Thyroid gland (tissue), 4 donors: ENCODE results near the gene PCTP. TPM values are rescaled to one million over a fixed set of nuclear protein-coding genes. Genes with fewer than 3 reads are reported as not detected.

Experiments used
- DNase-seq, 2 donors: peaks; one replicate each; pipeline ENCODE4 v3.0.0-alpha.2; 2019
- H3K27ac ChIP-seq, 3 donors: fragments of 200-600 bp; sonication (generic); 1 replicate in 2 of 3; 2 replicates in 1 of 3; pipeline ENCODE4 v1.5.1; 2016 to 2019; ENCODE audit warnings: mild to moderate bottlenecking in 1 of 3, moderate library complexity in 1 of 3
- H3K27me3 ChIP-seq: fragments of 200-600 bp; sonication (generic); one replicate; pipeline ENCODE4 v1.5.1; 2019
- H3K36me3 ChIP-seq, 2 donors: fragments of 200-600 bp; sonication (generic); one replicate each; pipeline ENCODE4 v1.5.1; 2016 to 2019
- H3K4me1 ChIP-seq, 2 donors: fragments of 200-600 bp; sonication (generic); one replicate each; pipeline ENCODE4 v1.5.1; 2017 to 2019
- H3K4me3 ChIP-seq, 3 donors: fragments of 200-600 bp; sonication (generic); replicated peaks in 1 of 3; 1 replicate in 2 of 3; 2 replicates in 1 of 3; pipeline ENCODE4 v1.5.1; 2016; ENCODE audit warnings: mild to moderate bottlenecking in 1 of 3
- H3K9me3 ChIP-seq: fragments of 200-600 bp; sonication (generic); one replicate; pipeline ENCODE4 v1.5.1; 2017
- CTCF ChIP-seq, 6 experiments: fragments of 200-600 bp in 3 of 6; fragments of 450-650 bp in 3 of 6; sonication (generic) in 3 of 6; IDR thresholded peaks; one replicate each; pipeline ENCODE4 v1.5.1; 2016 to 2019; ENCODE audit warnings: antibody characterized with exemption in 6 of 6, mild to moderate bottlenecking in 2 of 6, inconsistent platforms in 1 of 6, moderate library complexity in 1 of 6
- POLR2A ChIP-seq, 2 donors: fragments of 450-650 bp; IDR thresholded peaks; one replicate each; pipeline ENCODE4 v1.6.1; 2017; ENCODE audit warnings: antibody characterized with exemption in 2 of 2, mild to moderate bottlenecking in 2 of 2, moderate library complexity in 1 of 2
- WGBS, 2 donors: methylation state at CpG; one replicate each; pipeline ENCODE4 v1.1.5; 2017; 5-methylcytosine and 5-hydroxymethylcytosine counted together
- intact Hi-C: fragments of 100-400 bp; cut with DNase I; formaldehyde crosslinking; loops from one replicate; pipeline ENCODE4 v1.15.1; 2023
- total RNA-seq, 4 donors: library from RNA; depleted of rRNA; stranded (reverse); fragments of >200 nt; gene quantifications; one replicate each; pipeline ENCODE4 v1.2.3, GENCODE V29; 2016

The PCTP gene
- total RNA-seq, 4 donors from 2014 or later, result 13.7 to 17.2 (median 14.8) TPM

GRCh38 chr17:55720919-55721836 lies 29.7 kb upstream of the PCTP start:
- Histone ChIP-seq H3K9me3 (no peaks in the 10 kb centered on the region), H3K27me3 (no peaks in the 10 kb centered on the region), H3K4me1 (peaks cover 0 to 12% of the 10 kb centered on the region in 2 donors), H3K36me3 (no peaks in the 10 kb centered on the region), H3K27ac (no peak overlapping the region), H3K4me3 (no peak overlapping the region)
- intact Hi-C loops, result loop anchor here (10.0 kb wide), 1 partner anchor 54 kb away; no protein-coding TSS in a partner anchor
- no peak for TF ChIP-seq CTCF (IDR thresholded peaks at IDR 0.05)
- TF ChIP-seq POLR2A (IDR thresholded peaks at IDR 0.05), result no peak
- 95 to 96% methylated on average over 6 of the region's 6 CpGs for WGBS, 2 donors
- DNase-seq, result no peak

GRCh38 chr17:55722016-55722736 lies 28.7 kb upstream of the PCTP start:
- H3K27me3 ChIP-seq, result no peaks in the 10 kb centered on the region
- TF ChIP-seq POLR2A (IDR thresholded peaks at IDR 0.05), result no peak
- TF ChIP-seq CTCF (IDR thresholded peaks at IDR 0.05), result no peak
- DNase-seq, result no peak
- peaks cover 0 to 18% of the 10 kb centered on the region in 2 donors for H3K4me1 ChIP-seq
- 38 to 47% methylated on average over 5 of the region's 5 CpGs for WGBS, 2 donors
- H3K27ac ChIP-seq, result peak overlapping the region in 2 of 3 donors; percentile 40 to 58
- H3K36me3 ChIP-seq, result no peaks in the 10 kb centered on the region
- H3K9me3 ChIP-seq, result no peaks in the 10 kb centered on the region
- intact Hi-C loops, result loop anchor here (10.0 kb wide), 1 partner anchor 53 kb away; no protein-coding TSS in a partner anchor
- H3K4me3 ChIP-seq, result no peak overlapping the region

- TF ChIP-seq CTCF (IDR thresholded peaks at IDR 0.05) (no peak), POLR2A (IDR thresholded peaks at IDR 0.05) (peak in 1 of 2 donors; percentile 7)
- Histone ChIP-seq H3K27ac (peak within 1 kb of the TSS; percentile 27 to 58 (median 40)), H3K4me1 (peaks cover 0 to 18% of the 10 kb centered on the region in 2 donors), H3K9me3 (no peaks in the 10 kb centered on the region), H3K27me3 (no peaks in the 10 kb centered on the region), H3K4me3 (no peak within 1 kb of the TSS), H3K36me3 (no peaks in the 10 kb centered on the region)
- 41 to 49% methylated on average over 12 of the region's 12 CpGs for WGBS, 2 donors
- intact Hi-C loops, result loop anchor here (10.0 kb wide), 1 partner anchor 52 kb away; no protein-coding TSS in a partner anchor
- no peak for DNase-seq
These were observed 27.9 kb upstream of the PCTP start, which contains the start of gene TMEM100 for GRCh38 chr17:55722742-55723487. TSS of gene TMEM100 (minus strand) at chr17:55722864. CDS start at chr17:55721070, 1,794 bp downstream.

- Histone ChIP-seq H3K27me3 (no peaks in the 10 kb centered on the region), H3K4me1 (peaks cover under 1 to 23% of the 10 kb centered on the region in 2 donors), H3K4me3 (no peak overlapping the region), H3K36me3 (no peaks in the 10 kb centered on the region), H3K27ac (peak overlapping the region in 2 of 3 donors; percentile 40 to 58), H3K9me3 (no peaks in the 10 kb centered on the region)
- DNase-seq, result no peak
- TF ChIP-seq POLR2A (IDR thresholded peaks at IDR 0.05) (no peak), CTCF (IDR thresholded peaks at IDR 0.05) (no peak)
- intact Hi-C loops, result loop anchor here (10.0 kb wide), 1 partner anchor 51 kb away; no protein-coding TSS in a partner anchor
These were observed 27.4 kb upstream of the PCTP start for GRCh38 chr17:55723488-55723848.
